ENCODE measurements around the gene OR5H1. TPM values are rescaled to one million over a fixed set of nuclear protein-coding genes. Genes with fewer than 3 reads are reported as not detected.
"Not testable (repeated sequence)": the region's sequence is repeated elsewhere in the genome, so short reads cannot be mapped to it uniquely, and the experiment has no call there.

Gene OR5H1
- total RNA-seq, 1 donor from 2014 or later, result not detected

DNA sequence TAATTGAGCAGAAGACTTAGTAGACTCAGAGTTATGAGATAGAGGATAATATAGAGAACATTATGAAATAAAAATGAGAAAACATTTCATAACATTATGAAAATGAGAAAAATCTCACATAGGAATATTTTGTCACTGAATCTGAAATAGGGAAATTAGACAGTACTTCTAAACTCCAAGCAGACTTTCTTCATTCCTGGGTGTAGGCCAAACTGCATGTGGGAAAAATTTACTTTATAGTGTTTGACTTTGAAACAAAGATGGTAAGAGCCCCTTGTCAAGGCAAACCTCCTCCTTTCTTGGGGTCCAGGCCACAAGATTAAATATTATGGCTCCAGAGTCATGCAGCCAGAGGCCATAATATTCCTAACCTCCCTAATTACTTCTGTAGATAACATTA lies 10.0 kb downstream of the OR5H1 start:
- TF ChIP-seq, protein P1, sequence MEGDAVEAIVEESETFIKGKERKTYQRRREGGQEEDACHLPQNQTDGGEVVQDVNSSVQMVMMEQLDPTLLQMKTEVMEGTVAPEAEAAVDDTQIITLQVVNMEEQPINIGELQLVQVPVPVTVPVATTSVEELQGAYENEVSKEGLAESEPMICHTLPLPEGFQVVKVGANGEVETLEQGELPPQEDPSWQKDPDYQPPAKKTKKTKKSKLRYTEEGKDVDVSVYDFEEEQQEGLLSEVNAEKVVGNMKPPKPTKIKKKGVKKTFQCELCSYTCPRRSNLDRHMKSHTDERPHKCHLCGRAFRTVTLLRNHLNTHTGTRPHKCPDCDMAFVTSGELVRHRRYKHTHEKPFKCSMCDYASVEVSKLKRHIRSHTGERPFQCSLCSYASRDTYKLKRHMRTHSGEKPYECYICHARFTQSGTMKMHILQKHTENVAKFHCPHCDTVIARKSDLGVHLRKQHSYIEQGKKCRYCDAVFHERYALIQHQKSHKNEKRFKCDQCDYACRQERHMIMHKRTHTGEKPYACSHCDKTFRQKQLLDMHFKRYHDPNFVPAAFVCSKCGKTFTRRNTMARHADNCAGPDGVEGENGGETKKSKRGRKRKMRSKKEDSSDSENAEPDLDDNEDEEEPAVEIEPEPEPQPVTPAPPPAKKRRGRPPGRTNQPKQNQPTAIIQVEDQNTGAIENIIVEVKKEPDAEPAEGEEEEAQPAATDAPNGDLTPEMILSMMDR (IDR thresholded peaks at IDR 0.05), result no peak
- intact Hi-C loops (cut with DNase I), result no loop called here
- Histone ChIP-seq H3K27me3 (no peaks in the 10 kb centered on the region), H3K9me3 (no peaks in the 10 kb centered on the region), H3K27ac (no peak overlapping the region), H3K4me3 (no peak overlapping the region), H3K4me1 (no peaks in the 10 kb centered on the region), H3K36me3 (no peaks in the 10 kb centered on the region)
- DNase-seq (ENCODE audit: low spot score in 2 of 2), result no peak

DNA sequence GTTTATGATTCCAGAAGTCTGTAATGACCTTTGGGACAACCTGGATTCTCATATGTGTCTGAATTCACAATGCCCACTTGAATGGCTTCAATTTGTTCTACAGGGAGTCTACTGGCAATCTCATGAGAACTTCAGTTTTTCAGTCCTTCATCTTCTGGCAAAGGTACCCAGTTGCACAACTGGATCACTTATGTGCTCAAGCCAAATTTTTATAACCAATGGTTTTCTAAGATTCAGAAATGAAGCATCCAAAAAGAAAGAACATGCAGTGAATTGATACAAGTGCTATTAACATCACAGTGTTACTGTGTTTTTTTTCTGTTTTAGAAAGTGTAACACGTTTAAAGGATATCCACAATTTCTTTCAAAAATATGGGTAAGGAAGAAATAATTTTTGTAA lies 16.7 kb downstream of the OR5H1 start, which contains the start of gene OR5H14:
Gene OR5H14, plus strand, starts transcription at position 301 of the 400 bp plus-strand sequence. CDS start 1,907 bp downstream, outside the sequence.
- Histone ChIP-seq H3K4me3 (no peak within 1 kb of the TSS), H3K27me3 (no peaks in the 10 kb centered on the region), H3K9me3 (no peaks in the 10 kb centered on the region), H3K36me3 (no peaks in the 10 kb centered on the region), H3K4me1 (no peaks in the 10 kb centered on the region), H3K27ac (no peak within 1 kb of the TSS)
- no peak for DNase-seq (ENCODE audit: low spot score in 2 of 2)
- TF ChIP-seq, protein P1 (IDR thresholded peaks at IDR 0.05), result no peak
- intact Hi-C loops (cut with DNase I), result no loop called here

DNA sequence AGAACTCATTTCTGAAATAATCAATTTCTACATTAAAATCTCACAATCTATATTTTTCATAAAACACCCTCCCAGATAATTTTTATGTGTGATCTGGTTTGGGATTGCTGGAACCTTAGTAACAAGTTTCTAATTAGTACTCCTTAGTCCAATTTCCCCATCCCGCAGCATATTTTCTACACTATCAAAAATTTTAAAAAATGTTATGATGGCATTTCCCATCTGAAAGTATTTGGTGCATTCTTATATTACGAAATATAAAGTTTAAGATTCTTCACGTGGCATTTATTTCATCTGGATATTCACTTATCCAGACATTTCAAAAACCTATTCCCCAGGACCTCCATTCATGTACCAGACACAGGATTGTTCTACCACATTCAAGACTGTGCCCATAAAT lies 18.2 kb downstream of the OR5H1 start:
- Histone ChIP-seq H3K36me3 (no peaks in the 10 kb centered on the region), H3K27me3 (no peaks in the 10 kb centered on the region), H3K4me3 (no peak overlapping the region), H3K9me3 (no peaks in the 10 kb centered on the region), H3K27ac (no peak overlapping the region), H3K4me1 (no peaks in the 10 kb centered on the region)
- intact Hi-C loops (cut with DNase I), result no loop called here
- no peak for DNase-seq (ENCODE audit: low spot score in 2 of 2)
- TF ChIP-seq, protein P1 (IDR thresholded peaks at IDR 0.05), result no peak

DNA sequence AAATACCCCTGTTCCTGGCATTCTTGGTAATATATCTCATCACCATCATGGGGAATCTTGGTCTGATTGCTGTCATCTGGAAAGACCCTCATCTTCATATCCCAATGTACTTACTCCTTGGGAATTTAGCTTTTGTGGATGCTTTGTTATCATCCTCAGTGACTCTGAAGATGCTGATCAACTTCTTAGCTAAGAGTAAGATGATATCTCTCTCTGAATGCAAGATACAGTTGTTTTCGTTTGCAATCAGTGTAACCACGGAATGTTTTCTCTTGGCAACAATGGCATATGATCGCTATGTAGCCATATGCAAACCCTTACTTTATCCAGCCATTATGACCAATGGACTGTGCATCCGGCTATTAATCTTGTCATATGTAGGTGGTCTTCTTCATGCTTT lies 18.9 kb downstream of the OR5H1 start:
- H3K4me1 ChIP-seq; H3K9me3 ChIP-seq; DNase-seq (ENCODE audit: low spot score in 2 of 2); H3K27me3 ChIP-seq; H3K36me3 ChIP-seq; H3K27ac ChIP-seq; intact Hi-C loops (cut with DNase I); H3K4me3 ChIP-seq: not testable (repeated sequence)

DNA sequence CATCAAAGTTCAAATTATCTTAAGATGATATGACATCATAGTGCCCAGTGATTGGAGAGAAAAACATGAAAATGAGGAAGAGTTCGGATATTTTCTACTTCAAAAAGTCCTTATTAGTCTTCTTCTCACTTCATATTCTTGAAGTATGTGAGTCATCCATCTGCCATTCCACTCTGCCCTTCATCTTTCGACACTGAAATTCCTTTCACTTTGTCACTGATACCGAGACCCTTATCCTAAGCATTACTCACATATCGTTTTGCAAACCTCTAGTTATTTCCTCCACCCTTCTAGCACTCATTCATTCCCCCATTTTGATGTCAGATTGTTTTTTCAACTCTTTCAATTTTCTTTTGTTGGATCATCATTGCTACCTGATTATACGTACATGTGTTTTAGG lies 20.7 kb downstream of the OR5H1 start:
- intact Hi-C loops (cut with DNase I), result no loop called here
- no peak for DNase-seq (ENCODE audit: low spot score in 2 of 2)
- H3K4me3 ChIP-seq, result no peak overlapping the region

DNA sequence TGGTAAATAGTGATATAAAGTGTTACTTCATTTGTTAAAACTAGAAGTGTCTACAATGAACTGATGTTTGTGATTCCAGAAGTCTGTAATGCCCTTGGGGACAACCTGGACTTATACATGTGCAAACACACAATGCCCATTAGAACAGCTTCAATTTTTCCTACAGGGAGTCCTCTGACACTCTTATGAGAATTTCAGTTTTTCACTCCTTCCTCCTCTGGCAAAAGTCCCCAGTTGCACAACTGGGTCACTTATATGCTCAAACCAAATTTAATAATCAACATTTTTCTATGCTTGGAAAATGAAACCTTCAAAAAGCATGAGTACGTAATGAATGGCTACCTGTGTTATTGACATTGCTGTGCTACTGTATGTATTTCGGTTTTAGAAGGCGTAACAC lies 35.9 kb downstream of the OR5H1 start, which contains the start of gene OR5H15:
Gene OR5H15, plus strand, starts transcription at position 301 of the 400 bp plus-strand sequence. CDS start 2,004 bp downstream, outside the sequence.
- Histone ChIP-seq H3K27ac (no peak within 1 kb of the TSS), H3K9me3 (no peaks in the 10 kb centered on the region), H3K4me1 (no peaks in the 10 kb centered on the region), H3K36me3 (no peaks in the 10 kb centered on the region), H3K4me3 (no peak within 1 kb of the TSS), H3K27me3 (no peaks in the 10 kb centered on the region)
- DNase-seq (ENCODE audit: low spot score in 2 of 2), result no peak
- TF ChIP-seq, protein P1 (IDR thresholded peaks at IDR 0.05), result no peak
- intact Hi-C loops (cut with DNase I), result no loop called here

More for the DNA sequence above, 20.7 kb downstream of the OR5H1 start:
- H3K27me3 ChIP-seq, result no peaks in the 10 kb centered on the region
- no peak overlapping the region for H3K27ac ChIP-seq
- no peaks in the 10 kb centered on the region for H3K4me1 ChIP-seq
- TF ChIP-seq, protein P1 (IDR thresholded peaks at IDR 0.05), result no peak
- H3K9me3 ChIP-seq, result no peaks in the 10 kb centered on the region
- H3K36me3 ChIP-seq, result no peaks in the 10 kb centered on the region

Data from ascending aorta (tissue), 2 donors.